ENCODE results near the gene NBPF12.
"Not testable (repeated sequence)": the region's sequence is repeated elsewhere in the genome, so short reads cannot be mapped to it uniquely, and the experiment has no call there.

Gene NBPF12

GRCh38 chr1:146937462-146937861 is 662 bp upstream of the NBPF12 start:
- H3K4ac ChIP-seq (ENCODE audit: low read depth, low read length); H3K56ac ChIP-seq (ENCODE audit: low read length); H3K27ac ChIP-seq (ENCODE audit: low read depth, low read length); H3K27me3 ChIP-seq (ENCODE audit: insufficient read depth, low read length, poor library complexity); H3K4me1 ChIP-seq (ENCODE audit: control insufficient read depth, low read depth, low read length); H3K9ac ChIP-seq (ENCODE audit: low read length); H2BK120ac ChIP-seq (ENCODE audit: low read depth, low read length); H4K8ac ChIP-seq (ENCODE audit: low read depth, low read length); H4K5ac ChIP-seq (ENCODE audit: low read length); H3K4me2 ChIP-seq (ENCODE audit: low read length); H2BK5ac ChIP-seq (ENCODE audit: low read length); H2AK5ac ChIP-seq (ENCODE audit: low read length); H3K23ac ChIP-seq (ENCODE audit: low read length); DNase-seq; H2BK15ac ChIP-seq (replicated peaks; ENCODE audit: low read depth); H3K36me3 ChIP-seq (ENCODE audit: control insufficient read depth, insufficient read depth, low read length); H3K79me1 ChIP-seq (ENCODE audit: low read length); H3K79me2 ChIP-seq (ENCODE audit: control insufficient read depth, insufficient read depth, low read length); H3K4me3 ChIP-seq (ENCODE audit: low read length); H3K18ac ChIP-seq (ENCODE audit: low read length): not testable (repeated sequence)
- no CpG with 5 or more reads among the region's 3 CpGs for WGBS (ENCODE audit: extremely low coverage, insufficient coverage, low lambda C conversion rate)

- Histone ChIP-seq H3K9ac (ENCODE audit: low read length) (peak overlapping the region; percentile 68), H3K4ac (ENCODE audit: low read depth, low read length) (peak overlapping the region; percentile 24), H3K4me2 (ENCODE audit: low read length) (peak overlapping the region; percentile 7), H3K4me3 (ENCODE audit: low read length) (peak overlapping the region; percentile 34), H3K56ac (ENCODE audit: low read length) (peak overlapping the region; percentile 64)
- H2BK5ac ChIP-seq (ENCODE audit: low read length); H4K8ac ChIP-seq (ENCODE audit: low read depth, low read length); H3K27me3 ChIP-seq (ENCODE audit: insufficient read depth, low read length, poor library complexity); H2BK15ac ChIP-seq (replicated peaks; ENCODE audit: low read depth); H3K23ac ChIP-seq (ENCODE audit: low read length); H3K4me1 ChIP-seq (ENCODE audit: control insufficient read depth, low read depth, low read length); H3K79me1 ChIP-seq (ENCODE audit: low read length); H3K36me3 ChIP-seq (ENCODE audit: control insufficient read depth, insufficient read depth, low read length); H3K27ac ChIP-seq (ENCODE audit: low read depth, low read length); H3K79me2 ChIP-seq (ENCODE audit: control insufficient read depth, insufficient read depth, low read length); H2BK120ac ChIP-seq (ENCODE audit: low read depth, low read length); H4K5ac ChIP-seq (ENCODE audit: low read length); H2AK5ac ChIP-seq (ENCODE audit: low read length); H3K18ac ChIP-seq (ENCODE audit: low read length): not testable (repeated sequence)
- peak; percentile 25 for DNase-seq
- no CpG with 5 or more reads among the region's 55 CpGs for WGBS (ENCODE audit: extremely low coverage, insufficient coverage, low lambda C conversion rate)
These were observed 1.0 kb downstream of the NBPF12 start for GRCh38 chr1:146938927-146939786.

- not testable (repeated sequence) for H3K4ac ChIP-seq (ENCODE audit: low read depth, low read length); H2BK15ac ChIP-seq (replicated peaks; ENCODE audit: low read depth); H3K79me2 ChIP-seq (ENCODE audit: control insufficient read depth, insufficient read depth, low read length); H2BK120ac ChIP-seq (ENCODE audit: low read depth, low read length); DNase-seq; H3K4me2 ChIP-seq (ENCODE audit: low read length); H3K23ac ChIP-seq (ENCODE audit: low read length); H2AK5ac ChIP-seq (ENCODE audit: low read length); H3K36me3 ChIP-seq (ENCODE audit: control insufficient read depth, insufficient read depth, low read length); H4K8ac ChIP-seq (ENCODE audit: low read depth, low read length); H3K27me3 ChIP-seq (ENCODE audit: insufficient read depth, low read length, poor library complexity); H3K9ac ChIP-seq (ENCODE audit: low read length); H3K18ac ChIP-seq (ENCODE audit: low read length); H4K5ac ChIP-seq (ENCODE audit: low read length); H2BK5ac ChIP-seq (ENCODE audit: low read length); H3K4me1 ChIP-seq (ENCODE audit: control insufficient read depth, low read depth, low read length); H3K4me3 ChIP-seq (ENCODE audit: low read length); H3K27ac ChIP-seq (ENCODE audit: low read depth, low read length); H3K56ac ChIP-seq (ENCODE audit: low read length); H3K79me1 ChIP-seq (ENCODE audit: low read length)
- WGBS (ENCODE audit: extremely low coverage, insufficient coverage, low lambda C conversion rate): no CpG with 5 or more reads among the region's 7 CpGs
These were observed 2.2 kb downstream of the NBPF12 start for GRCh38 chr1:146940293-146940692.

- H4K5ac ChIP-seq (ENCODE audit: low read length); H2AK5ac ChIP-seq (ENCODE audit: low read length); H3K4me2 ChIP-seq (ENCODE audit: low read length); H2BK120ac ChIP-seq (ENCODE audit: low read depth, low read length); DNase-seq; H4K8ac ChIP-seq (ENCODE audit: low read depth, low read length); H3K9ac ChIP-seq (ENCODE audit: low read length); H3K4me1 ChIP-seq (ENCODE audit: control insufficient read depth, low read depth, low read length); H3K36me3 ChIP-seq (ENCODE audit: control insufficient read depth, insufficient read depth, low read length); H3K4ac ChIP-seq (ENCODE audit: low read depth, low read length); H2BK5ac ChIP-seq (ENCODE audit: low read length); H3K79me2 ChIP-seq (ENCODE audit: control insufficient read depth, insufficient read depth, low read length); H3K27me3 ChIP-seq (ENCODE audit: insufficient read depth, low read length, poor library complexity); H3K56ac ChIP-seq (ENCODE audit: low read length); H3K27ac ChIP-seq (ENCODE audit: low read depth, low read length); H3K79me1 ChIP-seq (ENCODE audit: low read length); H3K23ac ChIP-seq (ENCODE audit: low read length); H3K18ac ChIP-seq (ENCODE audit: low read length); H3K4me3 ChIP-seq (ENCODE audit: low read length); H2BK15ac ChIP-seq (replicated peaks; ENCODE audit: low read depth): not testable (repeated sequence)
- WGBS (ENCODE audit: extremely low coverage, insufficient coverage, low lambda C conversion rate): no CpG with 5 or more reads among the region's 6 CpGs
These were observed 5.3 kb downstream of the NBPF12 start for GRCh38 chr1:146943342-146943886.

GRCh38 chr1:146948127-146948526 is 10.0 kb downstream of the NBPF12 start:
- H4K8ac ChIP-seq (ENCODE audit: low read depth, low read length); H3K27me3 ChIP-seq (ENCODE audit: insufficient read depth, low read length, poor library complexity); H3K36me3 ChIP-seq (ENCODE audit: control insufficient read depth, insufficient read depth, low read length); H2BK120ac ChIP-seq (ENCODE audit: low read depth, low read length); H3K79me1 ChIP-seq (ENCODE audit: low read length); H3K23ac ChIP-seq (ENCODE audit: low read length); H3K56ac ChIP-seq (ENCODE audit: low read length); H3K4me3 ChIP-seq (ENCODE audit: low read length); H3K4me2 ChIP-seq (ENCODE audit: low read length); H2BK15ac ChIP-seq (replicated peaks; ENCODE audit: low read depth); H3K4me1 ChIP-seq (ENCODE audit: control insufficient read depth, low read depth, low read length); H2AK5ac ChIP-seq (ENCODE audit: low read length); H2BK5ac ChIP-seq (ENCODE audit: low read length); H4K5ac ChIP-seq (ENCODE audit: low read length); H3K79me2 ChIP-seq (ENCODE audit: control insufficient read depth, insufficient read depth, low read length); H3K18ac ChIP-seq (ENCODE audit: low read length); H3K4ac ChIP-seq (ENCODE audit: low read depth, low read length); H3K9ac ChIP-seq (ENCODE audit: low read length); DNase-seq: not testable (repeated sequence)
- WGBS (ENCODE audit: extremely low coverage, insufficient coverage, low lambda C conversion rate): no CpG with 5 or more reads among the region's 4 CpGs
- H3K27ac ChIP-seq (ENCODE audit: low read depth, low read length): peak overlapping the region; percentile 57
